ENCODE results near the gene PPP2R5B. TPM values are rescaled to one million over a fixed set of nuclear protein-coding genes. Genes with fewer than 3 reads are reported as not detected.
A peak's percentile ranks its signal among the peaks of the same experiment; 100 is the strongest.

PPP2R5B gene
- total RNA-seq, 1 donor from 2014 or later, result 23.9 TPM

DNA sequence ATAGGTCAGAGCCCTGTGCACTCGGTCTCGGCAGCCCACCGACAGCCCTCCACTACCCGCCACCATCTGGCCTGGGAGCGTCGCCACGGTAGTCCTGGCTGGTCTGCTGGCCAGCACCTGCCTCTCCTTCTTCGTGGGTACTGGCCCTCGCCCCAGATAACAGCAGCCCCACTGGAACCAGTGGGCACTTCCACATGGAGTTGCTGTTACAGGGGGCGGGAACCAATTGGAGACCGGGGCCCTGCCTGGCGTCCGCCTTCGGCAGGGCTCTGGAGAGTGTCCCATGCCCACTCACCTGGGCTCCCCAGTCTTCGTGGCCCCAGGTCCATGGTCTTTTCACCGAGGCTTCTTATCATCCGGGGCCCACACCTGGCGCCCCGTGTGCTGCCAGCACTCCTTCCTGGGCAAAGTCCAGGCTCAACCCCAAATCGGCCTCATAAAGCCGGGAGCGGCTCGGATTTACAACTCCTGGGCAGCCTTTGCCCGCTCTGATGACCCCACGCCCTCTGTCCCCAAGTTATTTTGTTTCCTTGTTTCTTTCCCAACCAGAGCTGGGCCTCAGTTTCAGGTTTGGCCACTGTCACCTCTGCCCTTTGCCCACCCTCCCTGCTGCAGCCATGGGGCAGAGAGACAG, 33.2 kb upstream of the PPP2R5B start:
- Histone ChIP-seq H3K4me3 (no peak overlapping the region), H3K4me1 (peaks cover 22% of the 10 kb centered on the region), H3K27ac (no peak overlapping the region), H3K9me3 (no peaks in the 10 kb centered on the region), H3K36me3 (peaks cover 18% of the 10 kb centered on the region), H3K27me3 (ENCODE audit: low read depth) (no peaks in the 10 kb centered on the region)
- TF ChIP-seq, protein P1, sequence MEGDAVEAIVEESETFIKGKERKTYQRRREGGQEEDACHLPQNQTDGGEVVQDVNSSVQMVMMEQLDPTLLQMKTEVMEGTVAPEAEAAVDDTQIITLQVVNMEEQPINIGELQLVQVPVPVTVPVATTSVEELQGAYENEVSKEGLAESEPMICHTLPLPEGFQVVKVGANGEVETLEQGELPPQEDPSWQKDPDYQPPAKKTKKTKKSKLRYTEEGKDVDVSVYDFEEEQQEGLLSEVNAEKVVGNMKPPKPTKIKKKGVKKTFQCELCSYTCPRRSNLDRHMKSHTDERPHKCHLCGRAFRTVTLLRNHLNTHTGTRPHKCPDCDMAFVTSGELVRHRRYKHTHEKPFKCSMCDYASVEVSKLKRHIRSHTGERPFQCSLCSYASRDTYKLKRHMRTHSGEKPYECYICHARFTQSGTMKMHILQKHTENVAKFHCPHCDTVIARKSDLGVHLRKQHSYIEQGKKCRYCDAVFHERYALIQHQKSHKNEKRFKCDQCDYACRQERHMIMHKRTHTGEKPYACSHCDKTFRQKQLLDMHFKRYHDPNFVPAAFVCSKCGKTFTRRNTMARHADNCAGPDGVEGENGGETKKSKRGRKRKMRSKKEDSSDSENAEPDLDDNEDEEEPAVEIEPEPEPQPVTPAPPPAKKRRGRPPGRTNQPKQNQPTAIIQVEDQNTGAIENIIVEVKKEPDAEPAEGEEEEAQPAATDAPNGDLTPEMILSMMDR (IDR thresholded peaks at IDR 0.05), result no peak
- intact Hi-C loops (cut with DNase I), result no loop called here
- no peak for ATAC-seq
- DNase-seq, result no peak

DNA sequence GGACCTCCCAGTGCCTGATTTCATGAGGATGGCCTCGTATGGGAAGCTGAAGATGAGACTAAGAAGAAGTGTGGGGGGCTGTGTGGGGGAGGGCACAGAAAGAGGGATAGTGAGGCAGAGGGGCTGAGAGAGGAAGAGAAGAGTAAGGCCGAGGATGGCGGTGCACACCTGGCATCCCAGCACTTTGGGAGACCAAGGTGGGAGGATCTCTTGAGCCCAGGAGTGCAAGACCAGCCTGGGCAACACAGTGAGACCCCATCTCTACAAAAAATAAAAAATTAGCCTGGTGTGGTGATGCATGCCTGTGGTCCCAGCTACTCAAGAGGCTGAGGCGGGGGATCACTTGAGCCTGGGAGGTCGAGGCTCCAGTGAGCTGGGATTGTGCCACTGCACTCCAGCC, 32.6 kb upstream of the PPP2R5B start:
- Histone ChIP-seq H3K4me1 (peaks cover 21% of the 10 kb centered on the region), H3K4me3 (no peak overlapping the region), H3K9me3 (no peaks in the 10 kb centered on the region)

DNA sequence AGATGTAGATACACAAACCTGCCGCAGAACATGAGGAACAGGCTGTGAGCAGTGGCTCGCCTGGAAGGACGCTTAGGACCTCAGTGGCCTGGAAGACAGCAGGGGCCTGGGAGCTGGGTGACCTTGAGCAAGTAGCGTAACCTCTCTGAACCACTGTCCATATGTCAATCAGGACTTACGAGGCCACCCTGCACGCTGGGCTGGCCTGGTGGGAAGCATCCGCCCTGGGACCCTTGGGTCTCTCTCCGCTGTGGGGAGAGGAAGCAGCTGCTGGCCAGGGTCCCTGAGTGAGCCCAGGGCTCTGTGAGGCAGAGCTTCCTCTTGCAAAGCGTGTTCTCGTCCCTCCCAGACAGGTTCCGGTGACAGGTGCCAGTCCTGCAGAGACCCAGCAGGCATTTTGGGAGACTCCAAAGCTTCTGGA, 32.1 kb upstream of the PPP2R5B start:
- TF ChIP-seq, protein P1 (IDR thresholded peaks at IDR 0.05), result no peak
- no peak overlapping the region for H3K4me3 ChIP-seq
- DNase-seq, result no peak
- intact Hi-C loops (cut with DNase I), result no loop called here
- H3K36me3 ChIP-seq, result peaks cover 29% of the 10 kb centered on the region
- ATAC-seq, result no peak
- H3K27me3 ChIP-seq (ENCODE audit: low read depth), result no peaks in the 10 kb centered on the region
- H3K4me1 ChIP-seq, result peaks cover 19% of the 10 kb centered on the region
- H3K27ac ChIP-seq, result no peak overlapping the region
- H3K9me3 ChIP-seq, result no peaks in the 10 kb centered on the region

More for the DNA sequence above, 32.6 kb upstream of the PPP2R5B start:
- no peak overlapping the region for H3K27ac ChIP-seq
- intact Hi-C loops (cut with DNase I), result no loop called here
- peaks cover 23% of the 10 kb centered on the region for H3K36me3 ChIP-seq
- H3K27me3 ChIP-seq (ENCODE audit: low read depth), result no peaks in the 10 kb centered on the region
- TF ChIP-seq, protein P1 (IDR thresholded peaks at IDR 0.05), result no peak
- DNase-seq (no peak), ATAC-seq (no peak)

DNA sequence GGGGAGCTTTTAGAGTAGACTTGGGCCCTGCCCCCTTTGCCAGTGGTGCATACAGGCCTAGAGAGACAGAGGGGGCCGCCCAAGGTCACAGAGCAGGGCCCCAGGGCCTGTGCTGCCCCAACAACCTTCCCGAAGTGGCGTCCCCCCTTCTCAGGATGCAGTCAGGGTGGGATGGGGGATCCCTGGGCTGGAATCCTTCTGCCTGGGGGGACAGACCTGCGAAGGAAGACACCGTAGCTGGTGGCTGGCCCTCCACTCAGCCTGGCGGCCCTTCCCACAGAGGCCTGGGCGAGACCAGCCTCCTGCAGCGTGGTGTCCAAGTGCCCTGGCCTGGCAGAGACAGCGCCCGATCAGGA, 31.7 kb upstream of the PPP2R5B start:
- H3K9me3 ChIP-seq, result no peaks in the 10 kb centered on the region
- TF ChIP-seq, protein P1 (IDR thresholded peaks at IDR 0.05), result no peak
- H3K27ac ChIP-seq, result no peak overlapping the region
- intact Hi-C loops (cut with DNase I), result no loop called here
- DNase-seq, result no peak
- no peak overlapping the region for H3K4me3 ChIP-seq
- H3K4me1 ChIP-seq, result peaks cover 16% of the 10 kb centered on the region
- ATAC-seq, result no peak
- no peaks in the 10 kb centered on the region for H3K27me3 ChIP-seq (ENCODE audit: low read depth)
- peaks cover 33% of the 10 kb centered on the region for H3K36me3 ChIP-seq

DNA sequence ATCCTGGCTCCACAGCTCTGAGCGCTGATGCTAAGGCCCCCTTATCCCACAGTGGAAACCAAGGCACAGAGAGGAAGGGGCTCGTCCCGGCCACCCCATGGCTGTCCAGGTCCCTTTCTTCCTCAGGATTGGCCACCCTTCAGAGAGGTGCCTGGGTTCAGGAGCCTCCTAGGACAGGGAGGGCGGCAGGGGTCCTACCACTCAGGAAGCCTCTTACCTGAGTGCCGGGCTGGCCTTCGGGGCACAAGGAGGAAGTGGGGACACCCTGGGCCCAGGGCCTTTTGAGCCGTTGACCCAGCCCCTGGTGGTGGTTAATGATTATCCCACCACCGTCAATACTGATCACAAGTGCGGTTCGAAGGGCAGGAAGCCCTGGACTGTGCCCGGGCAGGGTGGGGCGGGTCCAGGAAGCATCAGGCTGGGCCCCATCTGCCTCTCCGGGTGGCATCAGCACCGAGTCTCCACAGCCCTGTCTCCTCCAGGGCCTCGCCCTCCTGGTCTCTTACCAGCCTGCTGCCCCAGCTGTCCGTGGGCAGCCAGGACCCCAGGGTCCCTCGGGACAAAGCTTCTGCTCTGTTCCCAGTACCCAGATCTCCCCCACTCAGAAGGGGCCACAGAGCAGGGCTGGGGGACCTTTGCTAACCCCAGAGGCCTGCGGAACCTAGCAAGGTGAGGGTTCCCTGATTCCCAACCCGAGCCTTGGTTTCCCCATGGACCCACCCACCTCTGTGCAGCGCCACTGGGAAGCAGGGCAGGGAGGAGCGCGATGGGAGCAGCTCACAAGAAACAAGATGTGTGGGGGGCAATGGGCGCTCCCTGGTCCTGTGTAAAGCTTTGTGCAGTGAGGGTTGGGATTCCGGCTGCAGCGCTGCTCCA, 31.1 kb upstream of the PPP2R5B start:
- ATAC-seq (peak in 1 of 2 donors; percentile 23), DNase-seq (no peak)
- Histone ChIP-seq H3K9me3 (no peaks in the 10 kb centered on the region), H3K27me3 (ENCODE audit: low read depth) (no peaks in the 10 kb centered on the region), H3K36me3 (peaks cover 39% of the 10 kb centered on the region), H3K27ac (no peak overlapping the region), H3K4me3 (no peak overlapping the region), H3K4me1 (peaks cover 10% of the 10 kb centered on the region)
- intact Hi-C loops (cut with DNase I), result no loop called here
- TF ChIP-seq, protein P1 (IDR thresholded peaks at IDR 0.05), result no peak
